Testis (tissue), 2 donors: Measurements from ENCODE around the gene ARL6IP1.

Experiments used
- CTCF ChIP-seq, 3 experiments: fragments of 450-650 bp in 2 of 3; fragments of 200-600 bp in 1 of 3; sonication (generic) in 1 of 3; IDR thresholded peaks; one replicate each; pipeline ENCODE4 v1.5.1; 2016 to 2019; ENCODE audit warnings: antibody characterized with exemption in 3 of 3, mild to moderate bottlenecking in 2 of 3, moderate library complexity in 1 of 3
- POLR2A ChIP-seq: fragments of 450-650 bp; IDR thresholded peaks from one replicate; pipeline ENCODE4 v1.6.1; 2017; ENCODE audit warnings: antibody characterized with exemption, mild to moderate bottlenecking, moderate library complexity

- TF ChIP-seq POLR2A, result no peak
- no peak for TF ChIP-seq CTCF (IDR thresholded peaks at IDR 0.05)
Measured at GRCh38 chr16:18788828-18789514, 12.4 kb downstream of the ARL6IP1 start.
